Islet of Langerhans (tissue), 1 donor: ENCODE measurements around the gene ZFYVE26.

Experiments
- FAIRE-seq: peaks from one replicate; lab custom pipeline; 2011; peaks lifted over from hg19 to GRCh38; lab: Jason Lieb, UNC

Gene ZFYVE26

DNA sequence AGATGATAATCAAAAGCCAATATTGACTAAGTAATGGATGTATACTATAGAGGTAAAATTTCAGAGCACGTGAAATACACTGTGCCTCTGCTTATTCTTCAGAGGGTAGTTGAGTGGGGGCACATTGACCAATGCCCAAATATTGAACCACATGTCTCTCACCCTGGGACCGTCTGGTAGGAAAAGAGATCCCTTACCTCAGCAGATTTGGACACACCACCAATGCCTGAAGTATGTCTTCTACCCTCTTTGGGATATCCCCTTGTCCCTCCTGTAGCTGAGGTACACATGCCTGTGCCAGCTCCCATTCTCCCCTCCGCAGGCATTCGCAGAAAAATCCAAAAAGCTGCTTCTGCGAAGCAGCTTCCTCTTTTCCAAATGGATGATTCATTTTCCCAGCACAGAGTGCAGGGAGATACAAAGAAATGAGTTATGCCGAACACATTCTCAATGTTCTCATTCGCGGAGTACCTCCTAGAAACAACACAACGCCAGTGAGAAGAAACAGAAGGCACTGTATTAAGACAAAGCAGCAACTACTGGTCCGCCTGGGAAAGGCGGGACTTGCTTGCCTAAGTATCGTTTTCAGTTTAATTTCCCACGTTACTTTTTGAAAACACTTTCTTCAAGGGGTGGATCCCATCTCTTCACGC lies 691 bp downstream of the ZFYVE26 start:
- FAIRE-seq = no peak

DNA sequence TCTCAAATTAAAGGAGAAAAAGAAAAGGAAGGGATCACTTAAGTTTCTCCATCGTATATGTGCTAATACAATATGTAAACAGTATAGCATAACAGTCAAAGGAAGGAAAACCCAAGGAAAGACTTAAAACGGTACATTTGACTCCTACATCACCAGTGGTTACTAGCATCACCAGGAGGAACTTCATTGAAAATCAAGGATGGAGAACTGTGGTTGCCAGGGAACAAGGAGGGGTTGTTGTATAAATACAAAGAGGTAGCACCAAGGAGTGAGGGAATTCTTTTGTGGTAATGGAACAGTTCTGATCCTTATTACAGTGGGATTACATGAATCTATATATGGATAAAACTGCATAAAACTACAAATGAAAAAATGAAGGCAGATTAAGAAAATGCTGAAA lies 1.6 kb downstream of the ZFYVE26 start:
- no peak for FAIRE-seq

DNA sequence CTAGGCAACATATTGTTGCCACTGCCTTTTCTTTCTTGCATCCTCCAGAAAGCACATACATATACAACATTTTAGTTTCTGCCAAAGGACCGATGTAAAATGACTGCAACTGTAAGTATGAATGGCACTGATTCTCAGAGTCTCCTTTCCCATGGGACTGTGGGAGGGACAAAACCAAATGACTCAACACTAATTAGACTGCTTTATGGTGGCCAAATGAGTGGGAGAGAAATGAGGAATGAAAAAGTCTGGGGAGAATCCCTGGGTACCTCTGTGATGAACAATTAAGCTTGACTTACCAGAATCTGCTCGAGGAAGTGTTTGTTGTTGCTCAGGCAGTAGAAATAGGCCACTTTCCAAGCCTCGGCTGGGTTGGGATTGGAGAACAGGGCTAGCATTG lies 10.1 kb downstream of the ZFYVE26 start:
- no peak for FAIRE-seq

DNA sequence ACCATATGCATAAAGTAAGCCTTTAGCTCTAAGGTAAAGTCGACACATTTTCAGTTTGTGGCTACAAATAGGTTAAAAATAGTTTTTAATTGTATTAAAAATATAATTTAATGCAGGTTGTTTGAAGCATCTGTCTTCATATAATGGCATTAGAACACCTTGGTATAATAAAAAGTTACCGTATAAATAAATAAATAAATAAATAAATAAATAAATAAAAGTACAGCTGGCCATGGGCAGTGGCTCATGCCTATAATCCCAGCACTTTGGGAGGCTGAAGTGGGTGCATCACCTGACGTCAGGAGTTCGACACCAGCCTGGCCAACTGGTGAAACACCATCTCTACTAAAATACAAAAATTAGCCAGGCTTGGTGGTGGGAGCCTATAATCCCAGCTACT lies 15.6 kb downstream of the ZFYVE26 start:
- no peak for FAIRE-seq

DNA sequence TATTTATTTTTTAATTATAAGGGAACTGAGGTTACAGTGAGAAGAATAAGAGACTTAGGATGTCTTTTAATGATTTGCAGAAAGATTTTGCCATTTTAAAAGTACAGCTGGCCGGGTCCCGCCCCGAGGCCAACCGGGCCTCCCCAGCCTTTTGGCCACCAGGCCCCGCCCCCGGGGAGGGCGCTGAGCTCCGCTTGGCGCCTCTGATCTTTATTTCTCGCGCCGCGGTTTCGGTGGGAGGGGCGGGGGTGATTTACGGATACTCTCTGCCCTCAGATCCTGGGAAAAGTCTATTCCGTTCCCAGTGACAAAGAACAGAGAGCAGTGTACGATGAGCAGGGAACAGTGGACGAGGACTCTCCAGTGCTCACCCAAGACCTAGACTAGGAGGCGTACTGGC lies 17.7 kb downstream of the ZFYVE26 start:
- no peak for FAIRE-seq

DNA sequence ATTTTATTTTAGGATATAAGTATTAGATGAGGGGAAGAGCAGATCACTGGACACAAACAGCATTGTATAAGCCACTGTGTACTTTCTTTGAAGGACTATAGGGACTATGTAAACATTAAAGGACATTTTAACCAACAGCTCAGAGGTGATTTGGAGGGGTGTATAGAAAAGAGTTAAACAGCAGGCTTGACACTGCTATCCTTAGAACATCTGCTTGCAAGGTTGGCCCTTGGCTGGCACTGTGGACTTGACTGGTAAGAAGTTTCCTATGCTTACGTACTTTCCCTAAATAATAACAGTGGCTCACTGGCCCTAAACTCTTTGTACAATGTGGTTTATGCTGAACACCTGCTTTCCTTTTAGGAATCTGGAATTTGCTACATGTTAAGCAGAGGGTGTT lies 28.7 kb downstream of the ZFYVE26 start:
- FAIRE-seq = no peak

DNA sequence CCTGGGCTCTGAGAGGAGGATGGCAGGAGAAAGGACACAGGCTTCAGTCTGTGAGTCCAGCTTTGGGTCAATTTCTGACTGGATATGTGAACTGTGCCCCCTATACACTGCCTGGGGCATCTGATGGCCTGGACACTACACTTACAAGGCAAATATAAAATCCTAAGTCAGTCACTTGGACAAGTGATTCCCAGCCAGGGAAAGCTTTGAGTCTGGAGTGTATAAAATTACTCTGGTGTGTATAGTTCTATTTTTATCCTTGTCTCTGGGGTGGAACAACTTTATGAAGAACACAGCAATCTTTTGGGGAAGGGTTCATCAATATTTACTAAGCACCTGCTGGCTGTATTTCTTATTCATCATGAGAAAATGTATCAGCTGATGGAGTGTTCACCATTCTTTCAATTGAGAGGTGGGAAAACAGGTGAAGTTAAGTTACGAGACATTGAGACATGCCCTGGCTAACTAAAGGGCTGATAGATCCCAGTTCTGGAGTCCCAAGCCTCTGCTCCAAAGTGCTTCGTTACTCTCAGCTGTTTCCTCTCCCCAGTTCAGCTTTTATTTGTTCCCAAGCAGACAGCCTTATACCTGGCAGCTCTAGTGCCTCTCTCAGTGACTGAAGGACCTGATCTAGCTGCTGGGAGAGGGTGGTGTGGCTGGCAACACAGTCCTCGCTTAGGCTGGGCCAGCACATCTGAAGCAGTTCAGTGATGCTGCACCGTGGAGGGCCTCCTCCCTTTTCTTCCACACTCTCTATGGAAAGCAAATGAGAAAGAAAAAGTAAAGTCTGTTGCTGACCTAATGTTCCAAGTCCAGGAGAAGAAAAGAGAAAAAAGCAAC lies 30.9 kb downstream of the ZFYVE26 start:
- no peak for FAIRE-seq

DNA sequence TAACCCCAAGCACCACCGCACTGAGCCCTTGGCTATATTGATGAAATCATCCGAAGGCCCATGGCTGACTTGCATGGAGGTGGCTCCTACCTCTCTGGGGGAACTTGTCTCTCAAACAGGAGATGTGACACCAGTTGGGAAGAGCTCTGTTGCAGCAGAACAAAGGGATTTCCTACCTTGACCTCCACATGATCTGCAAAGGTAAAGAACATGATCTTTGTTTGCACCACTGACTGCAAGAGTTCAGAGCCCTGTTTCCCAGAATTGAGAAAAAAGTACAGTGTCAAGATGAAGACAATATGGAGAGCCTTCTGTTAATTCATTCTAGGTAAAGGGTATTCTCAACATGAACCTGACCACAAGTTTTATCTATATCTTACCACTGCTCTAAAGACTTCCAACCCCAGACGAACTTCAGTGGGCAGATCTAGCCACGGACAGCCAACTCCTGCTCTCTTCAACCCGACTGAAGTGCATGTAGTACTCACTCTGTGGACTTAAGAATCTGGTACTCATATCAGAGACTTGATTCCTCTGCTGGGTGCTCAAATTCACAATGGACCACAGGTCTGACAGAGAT lies 32.1 kb downstream of the ZFYVE26 start:
- no peak for FAIRE-seq

DNA sequence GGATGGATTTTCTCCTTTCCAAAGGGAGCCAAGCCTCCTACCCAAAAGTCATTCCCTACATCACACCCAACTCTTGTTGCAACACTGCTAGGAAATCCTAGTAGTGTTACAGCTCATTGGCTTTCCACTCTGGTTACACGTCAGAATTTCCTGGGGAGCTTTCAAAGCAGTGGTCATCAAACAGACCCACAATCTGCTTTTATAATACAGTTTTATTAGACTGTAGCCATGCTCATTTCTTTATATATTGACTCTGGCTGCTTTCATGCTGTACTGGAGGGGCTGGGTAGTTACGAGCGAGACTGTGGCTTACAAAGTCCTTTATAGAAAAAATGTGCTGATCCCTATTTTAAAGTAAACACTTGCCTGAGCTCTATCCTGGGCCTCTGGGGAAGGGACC lies 34.3 kb downstream of the ZFYVE26 start:
- no peak for FAIRE-seq

DNA sequence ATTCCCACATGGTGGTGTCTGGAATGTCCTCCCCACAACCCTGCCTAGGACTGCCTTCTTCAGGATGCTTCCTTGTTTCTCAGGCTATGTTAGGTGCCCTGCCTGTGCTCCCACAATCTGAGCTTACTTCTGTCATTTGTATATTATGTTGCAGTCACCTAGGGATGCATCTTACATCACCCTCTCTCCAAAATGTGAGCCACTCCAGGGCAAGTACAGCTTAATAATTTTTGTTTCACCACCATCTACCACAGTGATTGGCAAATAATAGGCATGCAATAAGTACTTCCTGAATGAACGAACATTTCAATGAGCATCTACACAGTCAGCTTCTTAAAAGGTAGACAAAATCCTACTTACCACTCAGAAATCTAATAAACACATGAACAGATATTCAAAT lies 37.6 kb downstream of the ZFYVE26 start:
- no peak for FAIRE-seq

DNA sequence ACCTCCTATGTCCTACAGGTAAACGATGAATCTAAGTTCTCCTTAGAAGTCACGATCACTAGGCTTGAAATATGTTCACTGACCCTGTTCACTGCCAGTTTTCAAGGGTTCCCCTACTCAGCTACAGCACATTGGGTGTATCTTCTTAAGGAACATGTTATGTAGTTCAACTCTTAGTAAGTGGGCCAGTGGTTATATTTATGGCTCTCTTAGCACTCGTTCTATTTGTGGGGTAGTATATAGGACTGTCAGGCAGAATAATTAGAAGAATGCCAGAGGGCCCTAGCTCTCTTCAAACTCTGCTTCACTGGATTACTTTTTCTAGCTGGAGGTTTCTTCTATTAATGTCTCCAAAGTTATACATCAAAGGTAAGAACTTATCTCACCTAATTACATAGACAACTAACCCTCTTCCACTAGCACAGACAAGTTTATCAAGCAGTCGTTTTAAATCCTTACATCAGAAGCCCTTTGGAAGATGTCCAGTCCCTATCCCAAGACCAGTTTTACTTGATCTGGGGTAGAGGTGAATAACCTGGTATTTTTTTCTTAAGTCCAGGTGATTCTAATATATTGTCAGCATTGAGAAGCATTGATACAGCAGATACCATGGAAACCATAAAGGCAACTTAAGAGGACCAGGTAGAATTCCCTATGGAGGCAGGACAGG lies 39.6 kb downstream of the ZFYVE26 start:
- no peak for FAIRE-seq

DNA sequence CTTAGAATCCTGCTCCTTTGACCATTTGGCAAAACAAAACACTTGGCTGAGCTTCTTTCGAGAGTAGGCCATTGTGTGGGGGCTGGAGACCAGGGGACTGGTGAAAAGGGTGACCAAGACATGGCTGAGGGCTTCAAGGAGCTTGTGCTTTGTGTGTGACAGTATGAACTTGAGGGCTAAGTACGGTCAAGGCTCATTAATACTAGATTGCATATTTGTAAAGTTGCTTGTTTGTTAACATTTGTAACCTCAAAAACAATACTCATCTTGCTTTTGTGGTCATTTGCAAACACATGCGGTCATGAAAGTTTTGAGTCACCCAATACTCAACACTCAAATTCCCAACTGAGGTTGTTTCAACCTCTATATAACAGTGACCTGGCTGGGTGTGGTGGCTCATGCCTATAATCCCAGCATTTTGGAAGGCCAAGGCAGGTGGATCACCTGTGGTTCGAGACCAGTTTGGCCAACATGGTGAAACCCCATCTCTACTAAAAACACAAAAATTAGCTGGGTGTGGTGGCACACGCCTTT lies 42.5 kb downstream of the ZFYVE26 start:
- no peak for FAIRE-seq

DNA sequence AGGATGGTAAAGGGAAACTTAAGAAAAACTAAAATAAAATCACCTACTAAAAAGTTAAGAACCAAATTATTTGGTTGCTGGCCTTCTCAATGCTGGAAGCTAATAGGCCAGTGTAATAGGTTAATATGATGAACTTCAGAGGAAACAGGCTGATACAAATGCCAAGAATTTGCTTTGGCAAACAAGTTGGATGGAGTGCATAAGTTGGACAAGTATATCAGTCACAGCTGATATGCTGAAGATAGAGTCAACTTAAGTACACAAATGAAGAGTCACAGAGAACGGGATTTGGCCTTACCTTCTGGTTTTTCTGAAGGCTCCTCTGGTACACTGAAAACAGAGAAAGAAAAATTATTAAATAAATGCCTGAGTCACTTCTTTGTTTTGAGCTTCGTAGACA lies 48.2 kb downstream of the ZFYVE26 start:
- no peak for FAIRE-seq

DNA sequence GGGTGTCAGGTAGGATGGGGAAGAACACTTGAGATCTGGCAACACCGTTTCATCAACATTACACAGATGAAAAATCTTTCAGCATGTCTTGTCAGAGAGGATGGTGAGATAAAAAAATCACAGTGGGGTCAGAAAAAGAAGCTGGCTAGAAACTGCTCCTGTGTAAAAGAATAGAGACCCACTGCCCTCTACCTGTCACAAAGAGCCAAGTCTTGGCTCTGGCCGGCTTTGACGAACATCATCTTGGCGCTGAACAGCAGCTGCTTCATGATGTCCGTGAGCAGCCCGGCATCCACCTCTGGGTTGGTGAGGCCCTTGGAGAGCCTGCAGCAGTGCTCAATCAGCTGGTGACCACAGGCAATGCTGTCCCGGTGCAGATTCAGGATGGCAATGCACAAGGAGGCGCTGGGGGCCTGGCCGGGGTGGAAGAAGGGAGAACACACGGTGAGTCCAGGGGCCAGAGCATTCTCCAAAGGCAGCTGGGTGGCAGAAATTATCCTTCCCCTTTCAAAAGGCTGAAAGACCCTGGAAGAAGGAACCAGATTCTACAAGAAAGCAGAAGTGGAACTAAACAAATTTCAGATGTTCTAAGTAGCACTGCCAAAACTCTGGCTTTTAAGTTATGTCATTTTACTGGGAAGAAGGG lies 50.2 kb downstream of the ZFYVE26 start:
- FAIRE-seq = no peak

DNA sequence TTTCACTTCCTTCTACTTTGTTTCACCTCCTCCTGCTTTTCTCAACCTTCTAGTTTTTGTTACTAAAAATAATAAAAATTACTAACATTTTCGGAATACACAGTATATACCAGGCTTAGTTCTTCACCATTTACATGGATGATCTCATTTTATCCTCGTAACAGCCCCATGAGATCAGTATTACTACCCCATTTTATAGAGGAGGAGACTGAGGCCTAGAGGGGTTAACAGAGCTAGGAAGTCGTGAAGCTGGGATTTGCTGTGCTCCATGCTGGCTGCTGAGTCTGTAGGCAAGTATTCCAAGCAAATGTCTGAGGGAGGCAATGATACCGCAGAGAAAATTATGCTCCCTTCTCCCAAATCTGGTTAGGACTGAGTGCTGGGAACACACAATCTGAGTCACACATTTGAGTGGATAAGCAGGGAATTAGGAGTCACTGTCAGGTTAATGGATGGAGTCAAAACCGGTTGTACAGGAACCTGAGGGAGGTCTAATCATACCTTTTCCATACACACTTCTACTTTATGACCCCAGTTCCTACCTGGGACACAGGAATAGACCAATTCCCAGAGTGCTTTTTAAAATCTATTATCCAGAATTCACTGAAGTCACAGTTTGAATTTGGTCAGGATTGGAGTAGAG lies 51.1 kb downstream of the ZFYVE26 start:
- FAIRE-seq = no peak

DNA sequence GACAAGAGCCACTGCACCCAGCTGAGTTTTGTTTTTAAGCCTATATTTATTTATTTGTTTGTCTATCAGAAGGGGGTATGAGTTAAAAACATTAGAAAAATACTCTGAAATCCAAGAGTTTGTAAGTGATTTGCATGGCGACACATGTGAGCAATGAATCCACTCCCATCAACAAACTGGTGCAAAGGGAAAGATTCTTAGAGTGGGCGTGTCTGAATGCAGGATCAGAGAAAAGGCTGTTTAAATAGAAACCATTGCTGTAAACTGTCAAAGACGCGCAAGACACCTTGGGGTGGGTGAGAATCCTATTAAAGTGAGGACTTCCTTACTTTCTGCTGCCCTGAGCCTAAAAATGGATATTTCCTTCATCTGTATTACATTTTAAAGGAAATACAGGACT lies 51.9 kb downstream of the ZFYVE26 start:
- FAIRE-seq = no peak

DNA sequence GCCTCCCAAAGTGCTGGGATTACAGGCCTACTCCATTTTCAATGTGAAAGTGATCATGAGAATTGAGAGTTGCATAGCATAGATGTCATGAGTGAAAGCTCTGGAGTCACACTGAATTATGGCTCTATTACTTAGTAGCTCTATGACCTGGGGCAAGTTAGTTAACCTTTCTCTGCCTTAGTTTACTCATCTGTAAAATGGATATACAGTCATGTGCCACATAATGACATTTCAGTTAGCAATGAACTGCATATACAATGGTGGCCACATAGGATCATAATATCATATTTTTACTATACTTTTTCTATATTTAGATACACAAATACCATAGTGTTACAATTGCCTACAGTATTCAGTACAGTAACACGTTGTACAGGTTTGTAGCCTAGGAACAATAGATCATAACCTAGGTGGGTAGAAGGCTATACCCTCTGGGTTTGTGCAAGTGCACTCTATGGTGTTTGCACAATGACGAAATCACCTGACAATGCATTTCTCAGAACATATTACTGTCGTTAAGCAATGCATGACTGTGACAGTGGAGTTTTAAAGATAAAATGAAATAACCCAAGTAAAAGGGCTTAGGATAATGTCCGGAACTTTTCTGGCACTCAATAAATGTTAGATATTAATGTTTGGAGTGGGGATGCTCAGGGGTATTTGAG lies 53.1 kb downstream of the ZFYVE26 start:
- no peak for FAIRE-seq

DNA sequence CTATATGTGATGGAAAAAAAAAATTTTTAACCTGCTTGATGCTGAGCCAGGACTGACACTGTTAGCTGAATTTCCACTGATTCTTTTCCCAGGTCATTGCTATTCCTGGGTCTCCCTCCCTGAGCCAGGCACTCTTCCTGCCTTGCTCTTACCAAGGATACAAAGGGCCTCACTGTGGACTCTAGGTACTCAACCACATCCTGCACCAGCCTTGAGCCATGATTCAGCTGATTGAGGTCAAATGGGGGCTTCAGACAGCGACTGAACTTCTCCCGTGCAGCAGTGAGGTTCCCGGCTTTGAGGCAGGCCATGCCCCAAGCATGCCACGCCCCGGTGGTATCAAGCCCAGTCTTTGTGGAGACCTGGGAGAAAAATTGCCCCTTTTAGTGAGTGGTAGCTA lies 54.3 kb downstream of the ZFYVE26 start:
- no peak for FAIRE-seq

DNA sequence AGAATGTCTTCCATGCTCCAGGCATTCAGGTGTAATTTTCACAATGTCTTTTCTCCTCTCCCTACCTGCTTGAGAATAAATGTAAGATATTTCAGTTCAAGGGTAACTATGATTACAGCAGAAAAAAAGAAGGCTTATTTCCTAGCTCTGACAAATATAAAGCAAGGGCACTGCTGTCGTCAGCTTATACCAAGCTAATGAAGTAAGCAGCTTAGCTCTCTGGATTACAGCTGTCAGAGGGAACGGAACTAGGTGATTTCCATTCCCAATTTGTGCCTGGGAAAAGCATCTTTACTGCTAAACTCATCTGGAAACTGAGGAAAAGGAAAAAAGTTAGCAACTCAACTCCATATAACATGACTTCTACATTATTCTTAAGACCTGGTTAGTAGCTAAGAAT lies 56.5 kb downstream of the ZFYVE26 start:
- no peak for FAIRE-seq

DNA sequence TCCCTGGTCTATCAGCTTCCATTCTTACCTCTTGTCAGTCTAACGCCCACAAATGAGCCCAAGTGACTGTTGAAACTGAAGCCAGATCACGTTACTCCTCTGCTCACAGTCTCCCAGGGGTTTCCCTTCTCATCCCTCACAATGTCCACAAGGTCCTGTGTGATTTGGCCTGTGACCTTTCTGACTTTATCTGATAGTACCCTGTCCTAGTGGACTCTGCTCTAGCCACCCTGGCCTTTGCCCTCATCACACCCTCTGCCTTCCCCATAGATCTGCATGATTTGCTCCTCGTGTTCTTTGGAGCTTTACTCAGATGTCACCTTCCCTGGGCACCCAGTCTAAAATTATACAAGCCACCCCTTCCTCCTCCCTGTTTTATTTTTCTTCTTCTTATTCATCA lies 59.2 kb downstream of the ZFYVE26 start:
- FAIRE-seq = no peak

DNA sequence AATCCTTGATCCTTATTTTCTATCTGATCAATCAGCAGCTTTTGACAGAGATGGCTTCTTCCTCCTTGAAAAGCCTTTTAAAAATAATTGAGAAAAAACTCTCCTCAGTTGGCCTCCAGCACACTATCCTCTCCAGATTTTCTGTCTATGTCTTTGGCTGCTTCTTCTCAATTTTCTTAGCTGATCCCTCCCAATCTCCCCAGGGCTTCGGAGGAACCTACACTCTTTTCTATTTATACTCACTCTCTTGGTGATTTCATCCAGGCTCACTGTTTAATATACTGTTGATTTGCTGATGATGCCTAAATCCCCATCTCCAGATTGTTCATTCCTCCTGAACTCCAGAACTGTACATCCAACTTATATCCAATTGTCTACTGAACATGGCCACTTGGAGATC lies 59.9 kb downstream of the ZFYVE26 start:
- no peak for FAIRE-seq
